CD4-positive, CD25-positive, alpha-beta regulatory T cell (primary cell): ENCODE data around the gene TANGO6. TPM values are rescaled to one million over a fixed set of nuclear protein-coding genes. Genes with fewer than 3 reads are reported as not detected.

Source experiments
- ATAC-seq, 2 donors: fragments of 150-1000 bp; cut with Tn5 transposase; one replicate each; pipeline ENCODE4 v1.10.0; 2021; ENCODE audit warnings: low read depth in 2 of 2, moderate number of reproducible peaks in 2 of 2, moderate library complexity in 1 of 2
- DNase-seq, 3 donors: peaks; one replicate each; pipeline versions ENCODE4 v3.0.0 to v3.0.0-alpha.2; 2012 to 2022; ENCODE audit warnings: mixed read lengths in 1 of 3
- H3K27ac ChIP-seq: one replicate; pipeline ENCODE4 v1.7.0; 2013; ENCODE audit warnings: mild to moderate bottlenecking, low read length; ENCODE audit not compliant: insufficient read depth, poor library complexity, severe bottlenecking
- H3K27me3 ChIP-seq: one replicate; pipeline ENCODE4 v1.7.0; 2013; ENCODE audit warnings: low read length; ENCODE audit not compliant: control insufficient read depth, insufficient read depth
- H3K36me3 ChIP-seq: one replicate; pipeline ENCODE4 v1.7.0; 2013; ENCODE audit warnings: mild to moderate bottlenecking, low read length, moderate library complexity; ENCODE audit not compliant: control insufficient read depth, insufficient read depth
- H3K4me1 ChIP-seq: 2 replicates; pipeline ENCODE4 v1.7.0; 2013; ENCODE audit warnings: mild to moderate bottlenecking, low read length; ENCODE audit not compliant: insufficient read depth, control insufficient read depth, poor library complexity, severe bottlenecking
- H3K4me3 ChIP-seq: one replicate; pipeline ENCODE4 v1.7.0; 2013; ENCODE audit warnings: low read depth, mild to moderate bottlenecking, low read length, moderate library complexity
- H3K9me3 ChIP-seq, 2 experiments: 1 replicate in 1 of 2; 2 replicates in 1 of 2; pipeline ENCODE4 v1.7.0; 2013; ENCODE audit warnings: low read length in 2 of 2, mild to moderate bottlenecking in 1 of 2, moderate library complexity in 1 of 2; ENCODE audit not compliant: control insufficient read depth in 2 of 2
- H3K27ac Mint-ChIP-seq, 3 donors: one replicate each; pipeline ENCODE4 v1.8.0; 2020 to 2022; ENCODE audit warnings: mild to moderate bottlenecking in 3 of 3, mixed read lengths in 3 of 3, moderate library complexity in 2 of 3
- H3K27me3 Mint-ChIP-seq: one replicate; pipeline ENCODE4 v1.8.0; 2022; ENCODE audit warnings: mild to moderate bottlenecking, mixed read lengths
- H3K36me3 Mint-ChIP-seq: one replicate; pipeline ENCODE4 v1.8.0; 2020; ENCODE audit warnings: mixed read lengths
- H3K4me1 Mint-ChIP-seq, 4 donors: one replicate each; pipeline ENCODE4 v1.8.0; 2020 to 2022; ENCODE audit warnings: mixed read lengths in 4 of 4, mild to moderate bottlenecking in 1 of 4
- H3K4me3 Mint-ChIP-seq, 4 donors: one replicate each; pipeline ENCODE4 v1.8.0; 2020 to 2022; ENCODE audit warnings: mild to moderate bottlenecking in 4 of 4, mixed read lengths in 4 of 4, moderate library complexity in 3 of 4
- H3K9me3 Mint-ChIP-seq, 7 donors: one replicate each; pipeline ENCODE4 v1.8.0; 2020 to 2022; ENCODE audit warnings: mixed read lengths in 7 of 7, mild to moderate bottlenecking in 3 of 7, moderate library complexity in 2 of 7
- polyA plus RNA-seq, 4 donors: library from polyadenylated mRNA; unstranded; fragments of 300-500 nt; fragmentation: Illumina TruSeq; gene quantifications; one replicate each; pipeline ENCODE4 v1.2.3, GENCODE V29; 2021
- total RNA-seq: library from RNA; stranded (reverse); gene quantifications from one replicate; pipeline ENCODE4 v1.2.3, GENCODE V29; 2022

TANGO6 gene
- total and polyA plus RNA-seq, 5 donors from 2014 or later, result 9.5 to 30.9 (median 12.2) TPM

GRCh38 chr16:69019811-69020210 is 176.5 kb downstream of the TANGO6 start:
- Histone ChIP-seq H3K4me1 (no peaks in the 10 kb centered on the region), H3K27me3 (no peaks in the 10 kb centered on the region), H3K4me3 (no peak overlapping the region), H3K27ac (no peak overlapping the region), H3K36me3 (peaks cover 5% of the 10 kb centered on the region), H3K9me3 (no peaks in the 10 kb centered on the region)
- Mint-ChIP-seq H3K4me1 (peaks cover 0 to 5% (median 0%) of the 10 kb centered on the region in 4 donors), H3K9me3 (no peaks in the 10 kb centered on the region), H3K27ac (no peak overlapping the region), H3K27me3 (no peaks in the 10 kb centered on the region), H3K4me3 (no peak overlapping the region), H3K36me3 (peaks cover 16% of the 10 kb centered on the region)
- DNase-seq (no peak), ATAC-seq (no peak)

GRCh38 chr16:69029121-69029520 is 185.8 kb downstream of the TANGO6 start:
- no peak for ATAC-seq
- H3K36me3 ChIP-seq, result peaks cover 24% of the 10 kb centered on the region
- H3K27me3 ChIP-seq, result no peaks in the 10 kb centered on the region
- Mint-ChIP-seq H3K27me3 (no peaks in the 10 kb centered on the region), H3K36me3 (peaks cover 35% of the 10 kb centered on the region), H3K27ac (no peak overlapping the region), H3K4me1 (peaks cover 0 to 3% (median 0%) of the 10 kb centered on the region in 4 donors), H3K4me3 (no peak overlapping the region), H3K9me3 (no peaks in the 10 kb centered on the region)
- H3K4me1 ChIP-seq, result no peaks in the 10 kb centered on the region
- no peak for DNase-seq
- no peaks in the 10 kb centered on the region for H3K9me3 ChIP-seq
- no peak overlapping the region for H3K4me3 ChIP-seq
- H3K27ac ChIP-seq, result no peak overlapping the region

GRCh38 chr16:69031877-69032301 is 188.6 kb downstream of the TANGO6 start:
- no peaks in the 10 kb centered on the region for H3K9me3 Mint-ChIP-seq
- no peak for DNase-seq
- Histone ChIP-seq H3K4me1 (no peaks in the 10 kb centered on the region), H3K9me3 (no peaks in the 10 kb centered on the region), H3K27ac (no peak overlapping the region), H3K36me3 (peaks cover 17% of the 10 kb centered on the region), H3K27me3 (no peaks in the 10 kb centered on the region), H3K4me3 (no peak overlapping the region)
- ATAC-seq, result no peak
- H3K4me1 Mint-ChIP-seq, result no peaks in the 10 kb centered on the region
- no peak overlapping the region for H3K4me3 Mint-ChIP-seq
- no peak overlapping the region for H3K27ac Mint-ChIP-seq
- H3K36me3 Mint-ChIP-seq, result peaks cover 37% of the 10 kb centered on the region
- no peaks in the 10 kb centered on the region for H3K27me3 Mint-ChIP-seq

- no peaks in the 10 kb centered on the region for H3K27me3 Mint-ChIP-seq
- peaks cover 17% of the 10 kb centered on the region for H3K36me3 ChIP-seq
- H3K27ac Mint-ChIP-seq, result no peak overlapping the region
- H3K27me3 ChIP-seq, result no peaks in the 10 kb centered on the region
- H3K4me1 ChIP-seq, result no peaks in the 10 kb centered on the region
- H3K9me3 ChIP-seq, result no peaks in the 10 kb centered on the region
- no peak overlapping the region for H3K27ac ChIP-seq
- H3K4me3 ChIP-seq, result no peak overlapping the region
- H3K4me3 Mint-ChIP-seq, result no peak overlapping the region
- peaks cover 0 to 2% (median 0%) of the 10 kb centered on the region in 4 donors for H3K4me1 Mint-ChIP-seq
- ATAC-seq (no peak), DNase-seq (no peak)
- no peaks in the 10 kb centered on the region for H3K9me3 Mint-ChIP-seq
- peaks cover 40% of the 10 kb centered on the region for H3K36me3 Mint-ChIP-seq
These were observed 190.0 kb downstream of the TANGO6 start for GRCh38 chr16:69033151-69033949.

GRCh38 chr16:69035375-69035774 is 192.0 kb downstream of the TANGO6 start:
- peaks cover 18% of the 10 kb centered on the region for H3K36me3 ChIP-seq
- ATAC-seq, result no peak
- no peak for DNase-seq
- no peak overlapping the region for H3K4me3 Mint-ChIP-seq
- H3K27me3 ChIP-seq, result no peaks in the 10 kb centered on the region
- H3K36me3 Mint-ChIP-seq, result peaks cover 37% of the 10 kb centered on the region
- no peaks in the 10 kb centered on the region for H3K4me1 ChIP-seq
- peaks cover 0 to 2% (median 0%) of the 10 kb centered on the region in 4 donors for H3K4me1 Mint-ChIP-seq
- no peak overlapping the region for H3K27ac ChIP-seq
- peaks cover 0 to 1% (median 0%) of the 10 kb centered on the region in 7 donors for H3K9me3 Mint-ChIP-seq
- H3K27ac Mint-ChIP-seq, result no peak overlapping the region
- no peak overlapping the region for H3K4me3 ChIP-seq
- no peaks in the 10 kb centered on the region for H3K27me3 Mint-ChIP-seq
- H3K9me3 ChIP-seq, result no peaks in the 10 kb centered on the region

GRCh38 chr16:69036399-69037091 is 193.2 kb downstream of the TANGO6 start:
- ATAC-seq (no peak), DNase-seq (no peak)
- H3K27me3 ChIP-seq, result no peaks in the 10 kb centered on the region
- peak overlapping the region in 1 of 3 donors; percentile 25 for H3K27ac Mint-ChIP-seq
- H3K27me3 Mint-ChIP-seq, result no peaks in the 10 kb centered on the region
- no peak overlapping the region for H3K4me3 ChIP-seq
- H3K4me1 ChIP-seq, result no peaks in the 10 kb centered on the region
- peaks cover 0 to 2% (median 0%) of the 10 kb centered on the region in 7 donors for H3K9me3 Mint-ChIP-seq
- H3K27ac ChIP-seq, result no peak overlapping the region
- peaks cover 44% of the 10 kb centered on the region for H3K36me3 Mint-ChIP-seq
- H3K4me3 Mint-ChIP-seq, result no peak overlapping the region
- H3K4me1 Mint-ChIP-seq, result peaks cover 0 to 2% (median 0%) of the 10 kb centered on the region in 4 donors
- peaks cover 28% of the 10 kb centered on the region for H3K36me3 ChIP-seq
- peaks cover 3% of the 10 kb centered on the region in 2 experiments for H3K9me3 ChIP-seq

GRCh38 chr16:69037373-69038160 is 194.2 kb downstream of the TANGO6 start:
- no peak overlapping the region for H3K4me3 Mint-ChIP-seq
- peaks cover 34% of the 10 kb centered on the region for H3K36me3 ChIP-seq
- peaks cover 0 to 2% (median 0%) of the 10 kb centered on the region in 4 donors for H3K4me1 Mint-ChIP-seq
- H3K9me3 ChIP-seq, result peaks cover 4 to 5% of the 10 kb centered on the region in 2 experiments
- H3K4me1 ChIP-seq, result no peaks in the 10 kb centered on the region
- H3K36me3 Mint-ChIP-seq, result peaks cover 54% of the 10 kb centered on the region
- DNase-seq, result no peak
- H3K27me3 Mint-ChIP-seq, result no peaks in the 10 kb centered on the region
- ATAC-seq, result no peak
- H3K27me3 ChIP-seq, result no peaks in the 10 kb centered on the region
- no peak overlapping the region for H3K27ac ChIP-seq
- peaks cover 0 to 5% (median 0%) of the 10 kb centered on the region in 7 donors for H3K9me3 Mint-ChIP-seq
- H3K27ac Mint-ChIP-seq, result no peak overlapping the region
- no peak overlapping the region for H3K4me3 ChIP-seq
